GM19324 (cell line): ENCODE results near the gene RCAN2.

ENCODE experiments used
- ATAC-seq: cut with Tn5 transposase; IDR thresholded peaks from one replicate; pipeline ENCODE4 v1.9.1; 2021; ENCODE audit warnings: mild to moderate bottlenecking, moderate library complexity; ENCODE audit not compliant: unreplicated experiment, low FRiP score

RCAN2 gene

DNA sequence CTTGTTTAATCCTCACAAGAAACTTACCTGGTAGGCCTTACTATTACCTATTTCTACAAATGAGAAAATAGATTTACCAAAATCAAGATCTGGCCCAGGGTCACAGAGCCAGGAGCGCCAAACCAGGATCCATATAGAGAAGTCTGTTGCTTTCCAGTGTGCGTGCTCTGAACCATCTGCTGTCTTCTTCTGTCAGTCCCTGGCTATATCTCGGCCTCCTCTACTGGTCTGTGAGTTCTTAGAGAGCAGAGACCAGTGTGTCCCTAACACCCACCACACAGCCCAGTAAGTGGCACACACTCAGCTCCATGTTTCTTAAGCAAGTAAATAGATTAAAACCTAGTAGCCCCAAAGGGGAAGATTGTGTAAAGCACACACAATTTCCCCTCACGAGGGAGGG, 301.5 kb downstream of the RCAN2 start:
- no peak for ATAC-seq

DNA sequence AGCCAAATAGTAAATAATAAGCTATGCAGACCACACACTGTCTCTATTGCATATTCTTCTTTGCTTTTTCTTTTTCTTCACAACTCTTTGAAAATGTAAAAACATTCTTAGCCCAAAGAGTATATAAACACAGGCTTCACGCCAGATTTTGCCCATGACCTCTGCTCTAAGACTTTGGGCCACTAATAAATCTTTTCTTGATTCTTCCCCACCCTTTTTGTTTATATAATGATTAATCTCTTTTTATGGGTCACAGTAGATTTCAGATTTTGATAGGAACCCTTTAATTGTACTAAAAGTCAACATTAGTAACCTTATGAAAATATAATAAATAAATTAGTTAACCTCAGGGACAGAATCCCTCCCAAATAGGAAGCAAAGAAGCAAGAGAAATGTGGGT, 304.7 kb downstream of the RCAN2 start:
- no peak for ATAC-seq

DNA sequence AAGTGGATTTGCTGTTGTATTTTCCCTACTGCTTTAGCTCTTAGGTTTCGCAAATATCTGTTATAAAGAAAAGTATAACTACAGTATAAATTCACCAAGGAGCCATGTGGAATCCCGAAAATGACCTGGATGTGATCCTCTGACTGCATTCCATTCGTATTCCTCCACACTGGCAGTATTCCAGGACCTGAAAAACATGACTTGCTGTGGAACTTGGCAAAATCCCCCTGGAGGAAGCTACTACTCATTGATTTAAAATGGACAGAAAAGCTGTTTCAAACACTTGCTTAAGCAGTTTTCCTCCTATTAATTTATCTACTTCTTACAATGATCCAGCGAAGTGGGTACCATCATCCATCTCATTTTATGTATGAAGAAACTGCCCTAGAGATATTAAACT, 307.1 kb downstream of the RCAN2 start:
- ATAC-seq: no peak

DNA sequence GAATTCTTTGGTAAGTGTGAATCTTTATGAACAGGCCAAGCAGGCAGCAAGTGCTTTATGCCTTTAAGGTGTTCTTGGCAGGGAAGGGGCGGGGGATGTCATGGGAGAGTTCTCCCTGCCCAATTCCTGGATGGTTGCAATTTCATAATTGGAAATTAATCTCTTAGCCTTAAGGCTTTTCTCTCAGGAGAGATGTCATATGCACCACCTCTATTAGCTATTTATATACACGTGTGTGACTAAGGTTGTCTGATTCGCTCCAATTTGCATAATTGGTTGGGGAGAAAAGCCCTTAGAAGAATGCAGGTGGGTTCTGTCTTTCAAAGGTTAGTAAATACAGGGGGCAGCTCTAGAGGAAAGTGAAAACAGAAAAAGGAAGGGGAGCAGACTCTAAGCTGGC, 315.3 kb downstream of the RCAN2 start:
- ATAC-seq: peak; percentile 51

DNA sequence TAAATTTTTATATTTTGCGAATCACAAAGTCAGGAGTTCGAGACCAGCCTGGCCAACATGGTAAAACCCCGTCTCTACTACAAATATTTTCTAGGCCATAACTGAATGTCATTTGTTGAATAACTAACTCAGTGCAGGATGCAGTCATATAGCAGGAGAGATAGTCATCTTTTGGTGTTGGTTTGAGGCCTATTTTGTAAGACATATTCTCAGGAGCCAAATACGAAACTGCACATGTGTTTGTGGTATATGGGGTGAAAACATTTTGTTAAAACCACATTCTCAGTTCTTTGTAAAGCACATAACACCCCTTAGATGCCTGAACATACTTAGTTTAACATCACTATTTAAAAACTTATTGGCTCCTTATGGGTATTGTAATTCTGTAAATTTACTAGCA, 315.8 kb downstream of the RCAN2 start:
- ATAC-seq: peak; percentile 69

DNA sequence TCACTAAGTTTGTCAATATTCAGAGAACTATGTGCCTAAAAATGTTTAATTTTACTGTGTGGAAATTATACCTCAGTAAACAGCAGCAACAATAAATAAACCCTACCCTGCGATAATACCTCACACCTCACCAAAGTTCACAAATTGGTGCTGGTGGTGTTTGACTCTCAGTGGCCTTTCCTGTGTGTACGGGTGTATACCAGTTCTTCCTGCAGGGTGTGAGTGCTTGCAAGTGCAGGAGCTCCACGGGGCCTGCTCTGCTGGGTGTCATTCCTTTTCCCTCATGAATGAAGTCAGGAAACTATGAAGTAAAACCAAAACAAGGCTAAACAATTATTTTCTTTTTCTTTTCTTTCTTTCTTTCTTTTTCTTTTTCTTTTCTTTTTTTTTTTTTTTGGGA, 316.3 kb downstream of the RCAN2 start:
- no peak for ATAC-seq

DNA sequence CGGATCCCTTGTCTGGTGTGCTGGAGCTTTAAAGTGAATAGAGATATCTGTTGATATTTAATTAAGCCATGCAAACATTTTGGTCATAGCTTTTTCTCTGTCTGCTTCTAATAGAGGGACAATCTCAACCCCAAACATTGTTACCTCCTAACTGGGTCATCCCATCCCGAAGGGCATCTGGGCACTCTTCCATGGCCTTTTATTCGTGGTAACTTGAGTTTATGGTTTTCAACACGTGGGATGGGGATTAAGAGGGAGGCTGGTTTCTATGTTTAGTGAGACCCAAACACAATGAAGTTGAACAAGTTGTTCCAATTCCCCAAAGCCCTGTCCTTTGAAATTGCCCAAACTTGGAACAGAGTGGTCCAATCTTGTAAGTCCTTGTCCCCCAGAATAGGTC, 319.1 kb downstream of the RCAN2 start:
- no peak for ATAC-seq
